Epithelial cell of esophagus (primary cell): ENCODE data around the gene MLLT3.
"Not testable (repeated sequence)": the region's sequence is repeated elsewhere in the genome, so short reads cannot be mapped to it uniquely, and the experiment has no call there.

Experiments used
- DNase-seq: peaks from one replicate; pipeline ENCODE4 v3.0.0; 2010; ENCODE audit warnings: low read depth
- H3K4me3 ChIP-seq: 2 replicates; pipeline ENCODE4 v1.5.1; 2011; ENCODE audit warnings: mild to moderate bottlenecking, low read length, control low read depth
- TF ChIP-seq, protein P1 (sequence below): IDR thresholded peaks from 2 replicates; pipeline ENCODE4 v1.5.1; 2011; ENCODE audit warnings: low read depth, mild to moderate bottlenecking, low read length, control low read depth, inconsistent platforms; ENCODE audit not compliant: insufficient read depth; ENCODE audit errors: missing control alignments

Gene MLLT3

DNA sequence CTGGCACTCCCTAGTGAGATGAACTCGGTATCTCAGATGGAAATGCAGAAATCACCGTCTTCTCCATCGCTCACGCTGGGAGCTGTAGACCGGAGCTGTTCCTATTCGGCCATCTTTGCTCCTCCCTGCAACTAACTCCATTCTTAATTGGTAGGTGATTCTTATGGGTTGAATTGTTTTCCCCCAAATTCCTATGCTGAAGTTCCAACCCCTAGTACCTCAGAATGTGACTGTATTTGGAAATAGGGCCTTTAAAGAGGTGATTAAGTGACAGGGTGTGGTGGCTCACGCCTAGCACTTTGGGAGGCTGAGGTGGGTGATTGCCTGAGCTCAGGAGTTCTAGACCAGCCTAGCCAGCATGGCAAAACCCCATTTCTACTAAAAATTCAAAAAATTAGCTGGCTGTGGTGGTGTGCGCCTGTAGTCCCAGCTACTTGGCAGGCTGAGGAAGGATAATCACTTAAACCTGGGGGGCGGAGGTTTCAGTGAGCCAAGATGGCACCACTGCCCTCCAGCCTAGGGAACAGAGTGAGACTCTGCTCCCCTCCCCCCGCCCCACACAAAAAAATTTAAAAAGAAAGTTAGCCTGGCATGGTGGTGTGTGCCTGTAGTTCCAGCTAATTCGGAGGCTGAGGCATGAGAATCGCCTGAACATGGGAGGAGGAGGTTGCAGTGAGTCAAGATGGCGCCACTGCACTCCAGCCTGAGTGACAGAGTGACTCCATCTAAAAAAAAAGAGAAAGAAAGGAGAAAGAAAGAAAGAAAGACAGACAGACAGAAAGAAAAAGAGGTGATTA, 36.6 kb upstream of the MLLT3 start:
- DNase-seq, result peak; percentile 8
- peak overlapping the region; percentile 44 for H3K4me3 ChIP-seq
- TF ChIP-seq, protein P1, sequence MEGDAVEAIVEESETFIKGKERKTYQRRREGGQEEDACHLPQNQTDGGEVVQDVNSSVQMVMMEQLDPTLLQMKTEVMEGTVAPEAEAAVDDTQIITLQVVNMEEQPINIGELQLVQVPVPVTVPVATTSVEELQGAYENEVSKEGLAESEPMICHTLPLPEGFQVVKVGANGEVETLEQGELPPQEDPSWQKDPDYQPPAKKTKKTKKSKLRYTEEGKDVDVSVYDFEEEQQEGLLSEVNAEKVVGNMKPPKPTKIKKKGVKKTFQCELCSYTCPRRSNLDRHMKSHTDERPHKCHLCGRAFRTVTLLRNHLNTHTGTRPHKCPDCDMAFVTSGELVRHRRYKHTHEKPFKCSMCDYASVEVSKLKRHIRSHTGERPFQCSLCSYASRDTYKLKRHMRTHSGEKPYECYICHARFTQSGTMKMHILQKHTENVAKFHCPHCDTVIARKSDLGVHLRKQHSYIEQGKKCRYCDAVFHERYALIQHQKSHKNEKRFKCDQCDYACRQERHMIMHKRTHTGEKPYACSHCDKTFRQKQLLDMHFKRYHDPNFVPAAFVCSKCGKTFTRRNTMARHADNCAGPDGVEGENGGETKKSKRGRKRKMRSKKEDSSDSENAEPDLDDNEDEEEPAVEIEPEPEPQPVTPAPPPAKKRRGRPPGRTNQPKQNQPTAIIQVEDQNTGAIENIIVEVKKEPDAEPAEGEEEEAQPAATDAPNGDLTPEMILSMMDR, result no peak

DNA sequence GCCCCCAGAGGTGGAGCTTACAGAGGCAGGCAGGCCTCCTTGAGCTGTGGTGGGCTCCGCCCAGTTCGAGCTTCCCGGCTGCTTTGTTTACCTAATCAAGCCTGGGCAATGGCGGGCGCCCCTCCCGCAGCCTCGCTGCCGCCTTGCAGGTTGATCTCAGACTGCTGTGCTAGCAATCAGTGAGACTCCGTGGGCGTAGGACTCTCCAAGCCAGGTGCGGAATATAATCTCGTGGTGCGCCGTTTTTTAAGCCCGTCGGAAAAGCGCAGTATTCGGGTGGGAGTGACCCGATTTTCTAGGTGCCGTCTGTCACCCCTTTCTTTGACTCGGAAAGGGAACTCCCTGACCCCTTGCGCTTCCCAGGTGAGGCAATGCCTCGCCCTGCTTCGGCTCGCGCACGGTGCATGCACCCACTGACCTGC, 36.0 kb upstream of the MLLT3 start:
- DNase-seq, result not testable (repeated sequence)
- H3K4me3 ChIP-seq, result peak overlapping the region; percentile 44

- TF ChIP-seq, protein P1, result no peak
- H3K4me3 ChIP-seq, result no peak overlapping the region
- DNase-seq, result no peak
Measured at GRCh38 chr9:20651939-20652338, 29.6 kb upstream of the MLLT3 start.

DNA sequence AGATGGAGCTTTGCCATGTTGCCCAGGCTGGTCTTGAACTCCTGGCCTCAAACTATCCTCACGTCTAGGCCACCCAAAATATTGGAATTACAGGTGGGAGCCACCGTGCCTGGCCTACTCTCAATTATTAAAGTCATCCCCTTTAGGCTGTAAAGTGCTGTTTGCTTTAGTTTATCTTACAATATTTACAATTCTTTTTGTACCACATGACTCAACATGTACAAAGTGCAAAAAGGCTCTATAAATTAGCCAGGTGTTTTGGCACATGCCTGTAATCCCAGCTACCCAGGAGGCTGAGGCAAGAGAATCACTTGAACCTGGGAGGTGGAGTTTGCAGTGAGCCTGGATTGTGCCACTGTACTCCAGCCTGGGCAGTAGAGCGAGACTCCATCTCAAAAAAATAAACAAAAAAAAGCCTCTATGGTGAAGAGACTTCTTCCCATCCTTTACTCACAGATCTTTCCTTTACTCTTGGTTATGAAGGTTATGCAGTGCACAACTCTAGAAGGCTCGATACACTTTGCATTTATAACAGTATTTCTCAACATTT, 28.5 kb upstream of the MLLT3 start:
- H3K4me3 ChIP-seq, result no peak overlapping the region
- TF ChIP-seq, protein P1, result no peak
- DNase-seq, result no peak

DNA sequence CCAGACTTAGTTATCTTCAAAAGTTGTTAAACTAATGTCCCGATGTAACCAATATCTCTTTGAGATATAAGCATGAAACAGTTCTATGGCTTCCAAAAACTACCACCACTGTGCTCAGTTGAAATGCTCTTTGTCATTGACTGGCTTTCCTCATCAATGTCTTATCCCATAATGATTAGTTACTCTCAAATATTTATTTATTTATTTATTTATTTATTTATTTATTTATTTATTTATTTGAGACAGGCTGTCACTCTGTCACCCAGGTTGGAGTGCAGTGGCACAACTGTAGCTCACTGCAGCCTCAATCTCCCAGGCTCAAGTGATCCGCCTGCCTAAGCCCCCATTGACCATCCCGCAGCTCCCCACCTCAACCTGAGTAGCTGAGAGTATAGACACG, 28.0 kb upstream of the MLLT3 start:
- TF ChIP-seq, protein P1, result no peak
- no peak overlapping the region for H3K4me3 ChIP-seq
- no peak for DNase-seq

DNA sequence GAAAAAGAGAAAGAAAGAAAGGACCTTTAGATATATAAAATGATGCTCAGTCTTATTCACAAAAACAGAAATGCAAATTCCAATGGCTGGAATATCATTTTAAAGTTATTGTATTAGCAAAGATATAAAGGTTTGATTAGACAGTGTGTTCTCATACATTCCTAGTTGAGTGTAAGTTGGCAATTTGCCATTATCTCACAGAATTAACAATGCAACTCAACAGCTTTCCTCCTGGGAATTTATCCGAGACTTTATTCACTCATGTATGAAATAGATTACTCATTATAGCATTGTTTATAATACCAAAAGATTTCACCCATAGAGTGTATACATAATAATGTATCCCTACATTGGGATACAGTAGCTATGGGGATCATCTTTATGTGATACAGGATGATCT, 27.1 kb upstream of the MLLT3 start:
- DNase-seq, result peak; percentile 59
- no peak overlapping the region for H3K4me3 ChIP-seq
- TF ChIP-seq, protein P1, result no peak

GRCh38 chr9:20646656-20647055, 24.4 kb upstream of the MLLT3 start:
- H3K4me3 ChIP-seq, result no peak overlapping the region
- DNase-seq, result peak; percentile 10
- TF ChIP-seq, protein P1, result no peak
